Measurements from ENCODE around the gene CD244.

The CD244 gene

DNA sequence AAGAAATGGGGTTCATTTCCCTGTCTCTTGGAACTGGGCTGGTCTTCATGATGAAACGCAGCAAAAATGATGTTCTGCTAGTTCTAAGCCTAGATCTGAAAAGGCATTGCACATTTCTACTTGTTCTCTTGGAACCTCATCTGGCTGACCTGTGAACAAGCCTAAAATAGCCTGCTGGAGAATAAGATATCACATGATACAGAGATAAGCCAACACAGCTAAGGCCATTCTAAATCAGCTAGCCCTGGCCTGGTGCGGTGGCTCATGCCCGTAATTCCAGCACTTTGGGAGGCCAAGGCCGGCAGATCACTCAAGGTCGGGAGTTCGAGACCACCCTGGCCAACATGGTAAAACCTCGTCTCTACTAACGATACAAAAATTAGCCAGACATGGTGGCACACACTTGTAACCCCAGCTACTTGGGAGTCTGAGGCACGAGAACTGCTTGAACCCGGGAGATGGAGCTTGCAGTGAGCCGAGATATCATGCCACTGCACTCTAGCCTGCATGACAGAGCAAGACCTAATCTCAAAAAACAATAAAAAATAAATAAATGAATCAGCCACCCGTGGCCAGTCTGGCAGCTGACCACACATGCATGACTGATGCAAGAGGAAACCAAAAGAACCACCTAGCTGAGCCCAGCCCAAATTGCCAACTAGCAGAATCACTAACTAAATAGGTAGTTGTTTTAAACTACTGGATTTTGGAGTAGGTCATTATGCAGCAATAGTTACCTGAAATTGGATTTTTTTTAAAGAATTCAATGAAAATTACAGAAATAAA, 18.0 kb downstream of the CD244 start:
- DNase-seq, result no peak

DNA sequence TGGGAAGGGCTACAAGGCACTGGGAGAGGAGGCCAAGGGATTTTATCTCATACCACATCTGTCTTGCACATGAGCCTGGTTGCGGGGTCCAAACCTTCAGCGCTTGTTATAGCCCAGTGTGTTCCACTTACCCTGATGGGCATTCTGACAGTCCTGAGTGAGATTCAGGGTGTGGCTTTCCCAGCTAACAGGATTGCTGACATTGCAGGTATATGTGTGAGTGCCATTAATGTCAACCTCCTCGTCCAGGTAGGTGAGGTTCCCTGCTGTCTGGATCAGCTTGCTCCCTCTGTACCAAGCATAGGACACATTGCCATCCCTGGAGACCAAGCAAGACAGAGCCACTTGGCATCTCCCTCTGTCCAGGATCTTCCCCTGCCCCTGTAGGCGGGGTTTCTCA, 21.6 kb downstream of the CD244 start:
- DNase-seq, result no peak

DNA sequence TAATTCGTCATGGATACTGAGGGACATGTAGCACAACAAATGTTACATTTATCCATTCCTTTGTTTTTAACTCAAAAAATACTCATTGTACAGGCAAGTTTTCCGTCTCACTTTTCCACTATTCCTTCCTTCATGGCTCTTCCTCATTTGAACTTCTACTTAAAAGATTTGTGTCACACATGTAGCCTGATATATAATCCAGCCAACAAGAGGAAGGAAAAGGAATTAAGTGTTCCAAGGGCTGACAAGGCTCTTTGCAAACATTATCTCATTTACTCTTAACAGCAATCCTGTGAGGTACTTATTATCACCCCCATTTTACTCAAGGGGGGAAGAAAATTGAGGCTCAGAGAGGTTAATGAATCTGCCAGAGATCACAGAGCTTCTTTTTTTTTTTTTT, 22.9 kb downstream of the CD244 start:
- DNase-seq, result no peak

DNA sequence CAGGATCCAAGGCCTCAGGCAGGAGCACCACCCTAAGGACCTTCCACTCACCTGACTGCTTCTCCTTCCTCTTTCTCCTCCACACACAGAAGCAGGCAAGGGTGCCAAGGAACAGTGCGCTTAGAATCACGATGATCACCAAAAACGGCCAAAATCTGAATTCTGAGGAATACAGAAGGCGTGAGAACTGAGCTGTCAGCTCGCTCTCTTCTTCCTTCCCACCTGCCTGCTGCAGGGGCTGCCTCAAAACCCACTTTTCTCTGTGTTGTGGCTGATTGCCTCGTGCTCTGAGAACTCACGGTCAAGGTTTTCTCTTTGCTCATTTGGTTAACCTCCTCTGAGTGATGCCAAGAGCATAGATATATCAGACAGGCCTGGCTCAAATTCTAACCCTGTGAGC, 23.8 kb downstream of the CD244 start:
- no peak for DNase-seq

DNA sequence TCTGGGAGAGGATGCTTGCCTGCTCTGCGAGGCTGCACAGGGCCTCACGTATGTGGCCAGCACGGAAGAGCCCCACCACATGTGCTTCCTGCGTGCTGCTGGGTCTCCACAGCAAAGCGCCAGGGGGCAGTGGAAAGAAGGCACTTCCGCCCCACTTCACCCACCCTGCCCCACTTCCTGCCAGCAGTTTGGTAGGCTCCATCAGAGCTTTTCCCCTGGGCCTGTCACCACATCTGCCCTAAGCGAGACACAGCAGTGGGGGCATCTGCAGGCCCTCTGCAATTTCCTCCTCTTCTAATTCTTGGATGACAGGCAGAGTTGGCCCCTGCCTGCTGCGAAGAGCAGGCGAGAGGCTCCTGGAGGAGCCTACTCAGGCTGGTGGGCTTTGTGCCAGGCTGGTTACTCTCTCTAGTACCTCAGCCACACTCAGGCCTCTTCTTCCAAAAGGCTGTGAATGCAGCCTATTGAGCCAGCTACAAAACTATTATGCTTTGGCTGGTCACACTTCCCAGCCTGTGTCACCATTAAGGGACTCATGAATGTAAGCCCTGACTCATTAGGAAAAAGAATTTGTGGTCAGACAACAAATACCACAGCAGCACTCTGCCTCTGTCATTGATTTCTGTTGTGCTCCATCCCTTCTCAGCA, 25.0 kb downstream of the CD244 start:
- DNase-seq, result no peak

DNA sequence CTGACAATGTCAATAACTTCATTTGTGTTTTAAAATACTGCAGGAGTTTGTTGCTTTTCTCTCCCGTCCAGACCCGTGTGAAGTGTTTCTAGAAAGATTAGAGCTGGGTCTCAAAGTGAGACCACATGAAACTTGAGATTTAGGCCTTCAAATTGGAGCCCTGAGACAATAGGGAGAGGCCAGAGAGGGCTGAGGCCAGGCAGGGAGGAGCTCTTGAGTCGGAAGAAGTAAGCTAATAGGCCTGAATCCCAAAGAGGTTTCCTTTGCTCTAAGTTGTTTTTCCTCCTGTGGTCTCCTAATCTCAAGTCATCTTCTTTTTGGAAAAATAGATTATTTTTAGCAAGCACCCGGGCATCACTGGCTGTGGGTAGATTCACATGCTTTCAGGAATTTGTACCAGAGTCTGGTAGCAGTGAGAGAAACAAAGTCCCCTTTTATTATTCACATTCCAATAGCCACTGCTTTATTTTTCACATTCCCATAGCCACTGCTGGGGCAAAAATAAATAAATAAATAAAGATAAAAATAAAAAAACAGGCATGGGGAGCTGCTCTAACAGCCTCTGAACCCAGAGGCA, 25.6 kb downstream of the CD244 start:
- no peak for DNase-seq

DNA sequence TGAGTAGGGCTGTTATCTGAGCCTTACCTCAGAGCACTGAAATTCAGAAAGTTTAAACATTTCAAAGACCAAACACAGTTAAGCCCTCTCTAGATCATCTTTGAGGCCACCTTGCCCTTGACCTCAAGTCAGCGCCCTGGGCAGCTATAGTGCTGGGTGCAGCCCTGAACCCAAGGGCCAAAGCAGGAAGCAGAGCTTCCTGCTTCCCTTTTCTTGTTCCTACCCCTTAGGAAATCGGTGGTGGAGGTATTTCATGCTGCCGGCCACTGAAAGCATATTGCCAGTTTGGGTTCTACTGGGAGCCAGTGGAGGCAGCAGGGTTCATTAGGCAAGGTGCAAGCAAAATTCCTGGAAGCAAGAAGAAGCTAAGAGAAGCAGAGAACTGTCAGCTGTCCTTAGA, 26.1 kb downstream of the CD244 start:
- DNase-seq, result no peak

DNA sequence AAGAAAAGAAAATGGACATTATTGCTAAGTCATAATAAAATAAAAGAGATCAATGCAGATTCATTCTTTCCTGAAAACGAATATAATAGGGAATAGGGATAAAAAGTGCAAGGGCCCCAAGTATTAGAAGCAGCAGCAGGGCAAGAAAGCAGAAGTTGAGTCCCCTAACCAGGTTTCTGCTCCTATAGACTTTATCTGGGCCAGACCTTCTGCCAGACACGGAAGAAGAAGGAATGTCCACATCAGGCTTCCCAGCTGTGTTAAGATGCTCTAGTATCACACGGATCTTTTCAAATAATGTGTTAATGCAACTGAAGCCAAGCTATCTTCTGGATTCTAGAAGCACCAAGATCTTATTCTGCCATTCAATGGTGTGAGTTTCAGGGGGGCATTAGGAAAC, 26.9 kb downstream of the CD244 start:
- DNase-seq, result no peak

DNA sequence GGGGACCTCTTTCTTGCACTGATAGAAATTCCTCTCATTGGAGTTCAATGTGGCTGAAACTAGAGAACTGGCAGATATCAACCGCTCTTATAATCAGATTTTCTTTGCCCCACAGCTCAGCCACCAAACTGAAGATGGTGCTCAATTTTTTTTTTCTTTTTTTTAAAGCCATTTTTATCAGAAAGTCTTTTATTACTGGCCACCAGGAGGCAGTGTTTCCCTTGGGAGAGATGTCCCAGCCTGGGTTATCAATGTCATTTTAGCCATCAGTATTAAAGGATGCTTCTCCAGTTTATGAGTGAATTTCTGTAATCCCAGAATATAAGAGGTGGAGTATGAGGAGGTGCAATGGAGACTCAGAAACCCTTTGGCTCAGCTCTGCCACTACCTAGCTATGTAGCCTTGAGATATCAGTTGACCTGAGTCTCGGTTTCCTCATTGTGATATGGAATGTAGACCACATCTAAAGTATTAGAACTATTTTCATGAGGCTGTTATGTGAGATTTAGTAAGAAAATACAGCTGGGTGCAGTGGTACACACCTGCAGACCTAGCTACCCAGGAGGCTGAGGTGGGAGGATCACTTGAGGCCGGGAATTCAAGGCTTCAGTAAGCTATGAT, 27.6 kb downstream of the CD244 start:
- no peak for DNase-seq

DNA sequence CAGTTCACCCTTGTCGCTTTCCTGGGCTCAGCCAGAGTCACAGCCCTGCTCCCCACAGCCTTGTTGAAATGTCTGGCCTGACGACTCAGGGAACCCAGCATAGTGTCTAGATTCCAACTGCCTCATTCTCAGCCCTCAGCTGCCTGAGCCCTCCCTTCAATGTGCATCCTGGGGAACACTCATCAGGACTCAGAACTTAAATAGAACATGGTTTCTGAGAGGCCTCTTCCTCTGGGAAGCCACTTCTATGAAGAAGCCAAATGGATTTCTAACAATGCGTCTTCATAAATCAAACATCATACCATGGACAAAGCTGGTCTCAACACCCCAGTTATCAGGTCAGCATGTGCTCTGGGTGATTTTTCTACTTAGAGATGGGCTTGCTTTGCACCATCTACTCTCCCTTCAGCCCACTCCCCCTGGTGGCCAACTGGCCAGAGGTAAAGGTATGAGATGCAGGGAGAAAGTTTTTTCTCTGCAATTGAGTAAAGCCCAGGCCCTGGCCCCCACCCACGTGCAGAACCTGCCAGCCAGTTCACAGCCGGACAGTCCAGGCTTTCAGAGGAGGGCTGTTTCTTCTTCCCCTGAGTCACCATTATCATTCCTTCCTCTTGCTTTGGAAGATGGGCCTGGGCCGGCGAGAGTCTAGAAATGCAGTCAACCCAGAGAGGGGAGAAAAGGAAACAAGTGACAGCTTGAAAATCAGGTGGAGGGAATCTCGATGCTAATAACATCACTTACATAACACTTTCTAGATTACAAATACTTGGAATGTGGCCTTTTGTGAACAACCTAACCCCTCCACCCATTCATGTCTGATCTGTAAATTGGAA, 32.1 kb downstream of the CD244 start:
- DNase-seq, result peak; percentile 37

DNA sequence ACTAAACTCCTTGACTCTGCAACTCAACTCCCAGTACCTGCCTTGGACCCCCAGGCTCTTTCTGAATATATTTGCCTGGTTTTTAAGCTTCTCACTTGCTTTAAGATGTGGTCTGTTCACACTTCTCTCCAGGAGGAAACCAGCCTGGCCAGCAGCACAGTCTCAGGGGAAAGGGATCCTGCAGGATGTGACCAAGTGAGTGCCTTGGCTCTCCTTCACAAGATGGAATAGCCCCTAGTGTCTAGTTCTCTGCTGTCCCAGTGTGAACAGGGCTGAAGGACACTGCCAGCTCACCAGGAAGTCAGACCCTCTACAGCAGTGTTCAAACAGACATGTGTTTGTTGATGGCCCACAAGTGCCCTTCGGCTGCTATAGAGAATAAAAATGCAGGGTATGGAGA, 32.9 kb downstream of the CD244 start:
- DNase-seq, result no peak

DNA sequence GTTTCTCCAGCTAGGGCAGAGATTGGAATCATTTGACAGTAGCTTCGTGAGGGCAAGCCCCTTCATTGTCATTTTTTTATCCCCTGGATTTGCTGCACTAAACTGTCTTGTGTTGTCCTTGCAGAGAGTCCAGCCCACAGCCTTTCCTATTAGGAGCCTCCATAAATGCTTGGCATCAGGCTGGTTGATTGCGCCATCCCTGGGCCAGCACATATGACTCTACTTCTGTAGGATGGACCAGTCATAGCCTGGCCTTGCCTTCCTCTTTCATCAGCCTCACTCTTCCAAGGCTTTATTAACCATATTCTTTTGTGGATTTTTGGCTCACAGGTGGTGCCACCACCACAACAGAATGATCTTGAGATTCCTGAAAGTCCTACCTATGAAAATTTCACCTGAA, 35.3 kb downstream of the CD244 start:
- DNase-seq, result no peak

DNA sequence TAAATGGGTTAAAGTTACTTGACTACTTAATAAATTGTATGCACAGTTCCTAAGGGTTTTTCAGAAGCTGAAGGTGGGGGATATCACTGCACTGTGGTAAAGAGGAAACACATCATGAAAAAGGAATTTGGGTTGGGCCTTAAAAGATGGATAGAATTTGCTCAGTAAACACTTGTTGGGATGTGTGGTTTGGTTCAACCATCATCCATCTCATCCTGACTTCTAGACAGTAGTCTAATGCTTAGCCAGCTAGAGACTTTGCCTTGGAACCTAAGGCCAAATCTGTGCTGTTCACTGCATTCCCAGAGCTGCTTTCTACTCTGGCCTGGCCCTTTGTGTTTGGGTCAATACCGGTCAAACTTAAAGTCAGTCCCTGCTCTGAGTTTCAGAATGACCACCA, 36.1 kb downstream of the CD244 start:
- no peak for DNase-seq

DNA sequence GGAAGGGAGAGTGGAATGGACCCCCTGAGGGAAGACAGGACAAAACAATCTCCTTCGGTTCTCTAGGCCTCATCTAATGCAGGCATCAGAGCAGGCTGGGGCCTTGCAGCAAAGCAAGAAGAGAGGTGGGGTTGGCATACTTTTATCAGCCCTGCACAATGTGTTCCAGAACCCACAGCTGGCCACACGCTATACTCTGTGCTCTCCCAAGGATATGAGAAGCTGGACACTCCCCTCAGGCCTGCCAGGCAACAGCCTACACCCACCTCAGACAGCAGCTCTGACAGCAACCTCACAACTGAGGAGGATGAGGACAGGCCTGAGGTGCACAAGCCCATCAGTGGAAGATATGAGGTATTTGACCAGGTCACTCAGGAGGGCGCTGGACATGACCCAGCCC, 39.4 kb downstream of the CD244 start:
- DNase-seq, result no peak

DNA sequence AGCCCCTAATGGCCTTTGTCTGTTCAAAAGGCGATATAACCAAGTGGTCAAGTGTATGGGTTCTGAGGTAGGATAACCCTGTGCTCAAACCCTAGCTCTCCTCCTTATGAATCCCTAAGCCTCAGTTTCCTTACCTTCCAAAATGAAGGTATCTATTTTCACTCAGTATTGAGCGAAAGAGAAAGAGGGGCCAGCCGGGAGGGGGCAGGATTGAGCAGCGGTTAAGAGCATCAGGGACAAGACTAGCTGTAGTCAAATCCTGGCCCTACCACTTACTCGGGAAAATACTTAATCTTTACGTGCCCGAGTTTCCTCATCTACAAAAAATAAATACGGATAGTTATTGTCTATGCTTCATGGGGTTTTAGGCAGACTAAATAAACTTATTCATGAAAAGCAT, 41.1 kb downstream of the CD244 start:
- no peak for DNase-seq

DNA sequence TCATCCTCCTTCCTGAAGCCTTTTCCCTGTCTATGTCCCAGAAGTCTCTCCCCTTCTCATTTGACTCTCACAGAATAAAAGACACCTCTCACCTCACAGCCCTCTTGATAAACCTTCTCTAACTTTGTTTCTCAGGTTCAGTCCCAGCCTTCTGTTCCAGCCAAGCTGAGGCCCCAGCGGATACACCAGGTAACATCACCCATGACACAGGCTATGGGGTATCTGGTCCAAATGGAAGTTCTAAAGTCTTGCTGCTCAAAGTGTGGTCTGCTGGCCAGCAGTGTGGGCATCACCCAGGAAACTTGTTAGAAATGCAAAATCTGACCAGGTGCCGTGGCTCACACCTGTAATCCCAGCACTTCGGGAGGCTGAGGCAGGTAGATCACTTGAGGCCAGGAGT, 43.5 kb downstream of the CD244 start:
- no peak for DNase-seq

DNA sequence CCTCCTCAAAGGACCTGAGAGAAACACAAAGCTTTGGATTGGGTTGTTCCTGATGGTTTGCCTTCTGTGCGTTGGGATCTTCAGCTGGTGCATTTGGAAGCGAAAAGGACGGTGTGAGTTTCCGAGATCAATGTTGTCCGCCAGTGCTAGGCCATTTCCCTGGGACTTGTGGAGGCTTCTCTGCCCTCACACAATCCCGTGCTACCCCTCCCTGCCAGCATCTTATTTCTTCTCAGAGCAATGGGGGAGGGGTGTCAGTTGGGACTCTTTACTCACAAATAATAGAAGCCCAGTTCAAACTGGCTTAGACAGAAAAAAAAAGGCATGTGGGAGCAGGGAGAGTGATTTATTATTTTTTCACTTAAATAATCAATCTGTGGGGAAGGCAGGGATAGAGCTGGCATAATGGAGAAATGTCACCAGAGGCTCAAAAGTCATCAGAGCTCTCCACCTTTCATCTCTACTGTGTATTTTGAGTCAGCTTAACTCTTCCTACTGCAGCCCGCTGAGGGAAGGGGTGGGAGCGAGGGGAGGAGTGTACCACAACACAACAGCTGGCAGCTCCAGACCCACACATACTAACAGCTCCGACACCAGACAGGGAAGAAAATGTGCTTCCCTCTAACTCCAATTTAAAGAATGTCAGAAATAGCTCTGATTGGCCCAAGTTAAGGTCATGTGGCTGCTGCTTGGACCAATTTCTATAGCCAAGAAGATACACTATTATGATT, 44.3 kb downstream of the CD244 start:
- no peak for DNase-seq

DNA sequence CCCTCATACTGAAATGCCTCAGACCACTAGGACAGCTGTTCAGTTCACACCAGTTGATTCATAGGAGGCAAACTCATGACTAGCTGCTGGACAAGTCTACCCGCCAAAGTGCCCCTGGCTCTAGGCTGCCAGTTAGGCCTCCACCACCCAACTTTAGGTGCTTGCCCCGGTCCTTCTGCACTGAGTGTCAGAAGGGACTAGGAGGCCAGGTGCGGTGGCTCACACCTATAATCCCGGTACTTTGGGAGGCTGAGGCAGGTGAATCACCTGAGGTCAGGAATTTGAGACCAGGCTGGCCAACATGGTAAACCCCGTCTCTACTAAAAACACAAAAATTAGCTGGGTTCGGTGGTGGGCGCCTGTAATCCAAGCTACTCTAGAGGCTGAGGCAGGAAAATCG, 47.8 kb downstream of the CD244 start:
- no peak for DNase-seq

DNA sequence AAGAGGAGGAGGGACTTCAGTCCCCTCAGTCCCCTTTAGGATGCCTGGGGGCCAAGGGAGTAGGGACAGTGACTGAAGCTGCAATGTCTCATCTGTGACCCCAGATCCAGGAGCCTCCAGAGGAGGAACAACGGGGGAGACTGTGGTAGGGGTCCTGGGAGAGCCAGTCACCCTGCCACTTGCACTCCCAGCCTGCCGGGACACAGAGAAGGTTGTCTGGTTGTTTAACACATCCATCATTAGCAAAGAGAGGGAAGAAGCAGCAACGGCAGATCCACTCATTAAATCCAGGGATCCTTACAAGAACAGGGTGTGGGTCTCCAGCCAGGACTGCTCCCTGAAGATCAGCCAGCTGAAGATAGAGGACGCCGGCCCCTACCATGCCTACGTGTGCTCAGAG, 48.4 kb downstream of the CD244 start:
- no peak for DNase-seq

DNA sequence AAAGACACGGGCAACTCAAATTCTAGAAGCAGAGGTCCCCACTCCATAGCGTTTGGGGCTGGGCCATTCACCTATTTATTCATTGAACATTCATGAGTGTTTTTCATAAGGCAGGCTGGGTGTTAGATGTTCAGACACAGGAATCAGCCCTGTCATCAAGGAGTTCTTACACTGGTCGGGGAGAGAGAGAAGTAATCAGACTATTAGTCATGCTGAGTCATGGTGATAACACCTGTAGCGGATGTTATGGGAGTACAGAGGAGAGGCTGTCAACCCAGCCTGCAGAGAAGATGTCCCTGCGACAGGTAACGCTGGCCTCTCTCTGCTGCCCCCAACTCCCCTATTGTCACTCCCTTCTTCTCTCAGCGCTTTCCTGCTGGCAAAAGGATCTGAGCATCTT, 49.5 kb downstream of the CD244 start:
- DNase-seq, result no peak

DNA sequence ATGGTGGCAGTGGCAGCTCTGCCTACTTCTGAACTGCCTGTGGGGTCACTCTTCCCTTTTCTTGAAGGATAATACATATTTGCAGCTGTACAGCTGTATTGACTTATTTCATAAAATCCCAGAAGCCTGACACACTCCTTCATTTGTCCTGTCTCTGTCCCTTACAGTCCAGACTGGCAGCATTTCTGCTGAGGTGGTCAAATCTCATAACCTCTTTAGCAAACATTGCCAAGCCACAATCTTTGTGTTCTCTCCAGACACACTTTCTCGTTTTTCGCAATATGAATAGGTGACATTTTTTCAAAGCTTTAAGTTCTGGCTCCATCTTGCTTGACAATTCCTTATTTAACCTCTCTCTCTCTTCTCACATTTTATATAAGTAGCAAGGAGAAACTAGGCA, 51.5 kb downstream of the CD244 start:
- no peak for DNase-seq

DNA sequence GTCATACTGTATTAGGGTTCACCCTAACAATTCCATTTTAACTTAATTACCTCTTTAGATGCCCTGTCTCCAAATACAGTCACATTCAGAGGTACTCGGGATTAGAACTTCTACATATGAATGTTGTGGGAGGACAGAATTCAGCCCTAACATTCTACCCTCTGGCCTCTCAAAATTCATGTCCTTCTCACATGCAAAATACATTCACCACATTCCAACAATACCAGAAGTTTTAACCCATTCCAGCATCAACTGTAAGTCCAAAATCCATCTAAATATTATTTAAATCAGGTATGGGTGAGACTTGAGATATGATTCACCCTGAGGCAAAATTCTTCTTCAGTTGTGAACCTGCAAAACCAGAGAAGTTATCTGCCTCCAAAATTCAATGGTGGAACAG, 52.2 kb downstream of the CD244 start:
- no peak for DNase-seq

DNA sequence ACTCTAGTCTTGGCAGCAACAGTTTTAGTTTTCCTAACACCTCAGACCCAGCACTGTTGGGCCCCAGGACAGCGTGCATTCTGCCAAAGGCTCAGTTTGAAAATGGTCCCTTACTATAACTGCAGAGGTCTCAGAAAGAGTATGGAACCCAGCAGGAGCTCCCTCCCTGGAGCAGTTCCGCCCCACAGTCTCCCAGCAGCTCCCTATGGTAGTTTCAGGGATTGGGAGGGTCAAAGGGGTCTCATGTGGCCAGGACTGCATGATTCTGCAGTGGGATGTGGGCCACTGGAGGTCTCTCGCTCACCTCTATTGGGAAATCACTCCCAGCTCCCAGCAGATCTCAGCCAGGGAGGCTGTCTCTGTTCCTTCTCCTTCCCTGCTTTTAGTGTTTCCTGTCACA, 54.4 kb downstream of the CD244 start:
- no peak for DNase-seq

All from NCI-H1048 (cell line).